Measurements from ENCODE around the gene TUBB2B. TPM values are rescaled to one million over a fixed set of nuclear protein-coding genes. Genes with fewer than 3 reads are reported as not detected.

Gene TUBB2B
- total and polyA plus RNA-seq, 2 experiments from 2014 or later = 355 to 794 TPM

- TF ChIP-seq ZNF462 (CRISPR knock-in tag; IDR thresholded peaks at IDR 0.05) = no peak
- TF ChIP-seq NANOG (IDR thresholded peaks at IDR 0.05; ENCODE audit: borderline replicate concordance) = no peak
- TF ChIP-seq EZH2phosphoT487 (IDR thresholded peaks at IDR 0.05; ENCODE audit: unreplicated experiment) = no peak
Measured at GRCh38 chr6:3202999-3203696, 24.3 kb downstream of the TUBB2B start (continued).

- no peak for DNase-seq (ENCODE audit: low spot score)
- Mint-ChIP-seq H3K9me3 (0 out of 3 replicates have a peak, but pooled peaks cover 6% of the 10 kb centered on the region), H3K27me3 (ENCODE audit: insufficient read depth, low read depth, poor library complexity) (no peaks in the 10 kb centered on the region), H3K27ac (no peak overlapping the region), H3K36me3 (ENCODE audit: low read depth) (no peaks in the 10 kb centered on the region), H3K4me1 (peaks cover 18% of the 10 kb centered on the region; the same call in 2 of the 3 replicates), H3K4me3 (no peak overlapping the region)
- no peaks in the 10 kb centered on the region for H4K20me1 ChIP-seq (replicated peaks; ENCODE audit: insufficient read depth)
- H3K4me2 ChIP-seq = no peak overlapping the region
- H3F3A ChIP-seq (replicated peaks; ENCODE audit: low read depth) = no peaks in the 10 kb centered on the region
- no peaks in the 10 kb centered on the region for H3K27me3 ChIP-seq (ENCODE audit: insufficient read depth)
- H3K79me2 ChIP-seq (replicated peaks; ENCODE audit: insufficient read depth) = no peaks in the 10 kb centered on the region
- no peak overlapping the region for H3K4me3 ChIP-seq
- H2AFZ ChIP-seq = no peak overlapping the region
- no peaks in the 10 kb centered on the region for H3K36me3 ChIP-seq (ENCODE audit: insufficient read depth)
- no peak for ATAC-seq
- H3K27ac ChIP-seq (ENCODE audit: low read depth) = no peak overlapping the region
- H3K4me1 ChIP-seq (ENCODE audit: insufficient read depth) = peaks cover 1% of the 10 kb centered on the region; the same call in 1 of the 2 replicates
- H3K9me2 ChIP-seq (ENCODE audit: insufficient read depth) = peaks cover 5% of the 10 kb centered on the region
- TF ChIP-seq STAT1 (IDR thresholded peaks at IDR 0.05; ENCODE audit: unreplicated experiment) (no peak), ZNF114 (CRISPR knock-in tag; IDR thresholded peaks at IDR 0.05) (no peak), EZH2phosphoT487 (IDR thresholded peaks at IDR 0.05; ENCODE audit: unreplicated experiment) (no peak), REST (IDR thresholded peaks at IDR 0.05; ENCODE audit: unreplicated experiment) (no peak), EZH2 (IDR thresholded peaks at IDR 0.05; ENCODE audit: low read depth, unreplicated experiment) (no peak), ZNF331 (CRISPR knock-in tag; IDR thresholded peaks at IDR 0.05; ENCODE audit: low read depth) (no peak)
Measured at GRCh38 chr6:3201388-3201787, 26.1 kb downstream of the TUBB2B start.
